ENCODE results near the gene CTAG1A.
A peak's percentile ranks its signal among the peaks of the same experiment; 100 is the strongest.
"Not testable (repeated sequence)": the region's sequence is repeated elsewhere in the genome, so short reads cannot be mapped to it uniquely, and the experiment has no call there.

Gene CTAG1A

GRCh38 chrX:154573061-154573460, 11.9 kb upstream of the CTAG1A start:
- not testable (repeated sequence) for DNase-seq (ENCODE audit: low spot score)

DNA sequence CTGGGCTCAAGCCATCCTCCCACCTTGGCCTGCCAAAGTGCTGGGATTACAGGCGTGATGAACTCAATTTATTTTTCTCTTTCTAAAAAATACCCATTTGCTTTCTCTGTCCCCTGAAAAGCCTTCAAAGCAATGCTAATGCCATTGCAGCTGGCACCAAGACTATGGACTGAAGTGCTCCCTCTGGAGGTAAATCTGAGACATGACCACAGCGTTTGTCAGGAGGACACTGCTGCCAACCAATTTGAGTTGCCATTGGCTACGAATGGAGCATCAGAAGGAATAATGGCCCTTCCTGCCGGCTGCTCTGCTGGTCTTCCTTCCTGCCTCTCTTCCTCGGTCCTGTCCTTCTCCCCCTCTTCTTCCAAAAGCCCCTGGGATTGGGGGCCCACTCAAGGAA, 9.9 kb upstream of the CTAG1A start:
- not testable (repeated sequence) for DNase-seq (ENCODE audit: low spot score)

GRCh38 chrX:154582994-154583393, 1.9 kb upstream of the CTAG1A start:
- not testable (repeated sequence) for DNase-seq (ENCODE audit: low spot score)

DNA sequence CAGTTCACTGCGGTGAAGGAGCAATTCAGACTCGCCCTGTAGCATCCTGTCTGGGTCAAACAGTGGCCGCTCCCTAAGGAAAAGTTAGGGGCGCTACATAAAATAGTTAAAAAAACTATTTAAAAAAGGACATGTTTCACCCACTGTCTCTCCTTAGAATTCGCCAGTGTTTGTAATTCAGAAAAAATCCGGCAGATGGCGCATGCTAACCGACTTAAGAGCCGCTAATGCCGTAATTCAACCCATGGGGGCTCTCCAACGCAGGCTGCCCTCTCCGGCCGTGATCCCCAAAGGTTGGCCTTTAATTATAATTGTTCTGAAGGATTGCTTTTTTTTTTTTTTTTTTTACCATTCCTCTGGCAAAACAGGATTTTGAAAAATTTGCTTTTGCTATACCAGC, 5.5 kb downstream of the CTAG1A start:
- DNase-seq (ENCODE audit: low spot score) = not testable (repeated sequence)

GRCh38 chrX:154592505-154592904, 7.6 kb downstream of the CTAG1A start:
- DNase-seq (ENCODE audit: low spot score) = no peak

DNA sequence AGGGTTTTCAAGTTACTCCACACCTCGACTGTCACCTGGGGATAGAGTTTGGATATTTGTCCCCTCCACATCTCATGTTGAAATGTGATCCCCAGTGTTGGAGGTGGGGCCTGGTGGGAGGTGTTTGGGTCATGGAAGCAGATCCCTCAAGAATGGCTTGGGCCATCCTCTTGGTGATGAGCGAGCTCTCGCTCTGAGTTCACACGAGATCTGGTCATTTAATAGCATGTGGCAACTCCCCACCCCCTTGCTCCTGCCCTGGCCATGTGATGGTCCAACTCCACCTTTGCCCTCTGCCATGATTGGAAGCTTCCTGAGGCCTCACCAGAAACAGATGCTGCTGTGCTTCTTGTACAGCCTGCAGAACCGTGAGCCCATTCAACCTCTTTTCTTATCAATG, 8.3 kb downstream of the CTAG1A start:
- no peak for DNase-seq (ENCODE audit: low spot score)

DNA sequence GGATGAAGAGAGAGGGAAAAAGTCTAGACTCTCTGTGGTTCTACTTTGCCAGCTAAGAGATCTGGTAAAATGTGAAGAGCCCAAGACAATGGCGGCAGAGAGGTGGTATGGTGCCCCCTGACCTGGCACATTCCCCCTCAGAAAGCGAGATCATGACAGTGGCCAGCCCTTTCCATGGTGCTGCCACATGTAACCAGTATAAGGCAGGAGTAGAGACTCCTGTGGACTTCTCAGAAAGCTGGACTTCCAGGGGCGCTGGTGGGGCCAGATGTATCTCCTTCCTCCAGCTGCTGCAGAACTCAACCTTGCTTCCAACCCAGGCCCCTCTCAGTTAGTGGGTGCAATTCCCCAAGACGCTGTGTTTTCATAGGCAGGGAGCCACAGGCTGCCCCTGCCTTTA, 9.6 kb downstream of the CTAG1A start:
- no peak for DNase-seq (ENCODE audit: low spot score)

- peak; percentile 9 for DNase-seq (ENCODE audit: low spot score)
Observed at GRCh38 chrX:154595559-154596249, 10.8 kb downstream of the CTAG1A start.

- peak; percentile 78 for DNase-seq (ENCODE audit: low spot score)
Observed at GRCh38 chrX:154596290-154596929, 11.5 kb downstream of the CTAG1A start.

GRCh38 chrX:154597221-154597620, 12.3 kb downstream of the CTAG1A start:
- DNase-seq (ENCODE audit: low spot score) = no peak

- no peak for DNase-seq (ENCODE audit: low spot score)
Observed at GRCh38 chrX:154598656-154599055, 13.7 kb downstream of the CTAG1A start.

DNA sequence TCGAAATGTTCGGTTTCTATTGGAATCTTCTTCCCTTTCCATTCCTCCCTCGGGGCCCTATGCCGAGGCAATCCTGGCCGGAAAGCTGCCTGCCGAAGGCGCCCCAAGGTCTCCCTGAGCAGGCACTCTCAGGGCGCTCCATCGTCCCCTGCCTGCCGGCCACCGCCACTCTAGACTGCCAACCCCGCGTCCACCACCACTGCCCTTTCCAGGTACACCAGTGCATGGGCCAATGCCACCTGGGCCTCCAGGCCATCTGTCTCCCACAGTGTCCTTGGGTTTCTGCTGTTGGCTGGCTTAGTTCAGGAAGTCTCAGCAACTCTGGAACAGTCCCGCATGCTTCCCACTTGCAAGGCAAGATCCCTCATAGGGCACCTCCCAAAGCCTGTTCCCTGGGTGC, 14.6 kb downstream of the CTAG1A start:
- no peak for DNase-seq (ENCODE audit: low spot score)

DNA sequence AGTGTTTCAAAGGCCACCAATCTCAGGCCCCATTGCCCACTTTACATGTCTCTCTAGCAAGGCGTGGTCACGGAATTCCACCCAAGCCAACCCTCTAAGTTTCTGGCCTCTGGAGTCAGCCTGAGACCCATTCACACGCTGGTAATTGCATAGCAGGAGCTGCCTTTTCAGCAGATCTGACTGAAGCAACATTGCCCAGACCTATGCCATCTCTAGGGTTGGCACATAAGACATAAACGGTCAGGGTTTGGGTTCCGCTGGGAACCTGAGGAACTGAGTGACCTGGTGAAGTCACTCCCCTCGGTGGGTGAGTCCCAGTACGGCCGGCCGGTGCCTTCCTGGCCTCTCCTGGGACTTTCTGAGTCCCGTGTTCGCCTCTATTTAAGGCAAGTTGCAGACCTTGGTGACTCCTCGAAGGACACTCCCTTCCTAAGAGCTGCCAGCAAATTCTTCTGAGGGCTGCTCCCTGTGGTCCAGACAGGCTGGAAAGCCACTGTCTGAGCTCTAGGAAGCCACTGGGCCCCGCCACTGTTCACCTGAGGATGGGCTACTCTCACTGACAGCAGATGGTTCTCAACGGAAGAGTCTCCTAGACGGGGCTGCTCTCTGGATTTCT, 15.9 kb downstream of the CTAG1A start:
- DNase-seq (ENCODE audit: low spot score) = peak; percentile 22

DNA sequence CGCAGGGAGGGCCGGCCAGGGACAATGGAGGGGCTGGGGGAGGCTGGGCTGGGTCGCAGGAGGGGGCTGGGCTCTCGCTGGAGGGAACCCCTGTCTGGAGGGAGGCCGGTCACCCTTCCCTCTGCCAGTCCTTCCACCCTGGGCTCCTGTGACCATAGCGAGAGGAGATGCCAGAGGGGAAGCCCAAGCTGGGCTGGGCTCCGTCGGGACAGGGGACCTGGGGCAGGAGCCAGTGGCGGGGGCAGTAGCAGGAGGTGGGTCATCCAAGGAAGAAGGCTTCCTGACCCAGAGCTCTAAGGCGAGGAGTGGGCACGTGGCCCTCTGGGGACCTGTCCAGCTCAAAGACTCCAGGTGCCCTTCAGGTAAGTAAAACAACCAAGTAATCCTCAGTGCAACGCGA, 17.3 kb downstream of the CTAG1A start:
- DNase-seq (ENCODE audit: low spot score) = no peak

DNA sequence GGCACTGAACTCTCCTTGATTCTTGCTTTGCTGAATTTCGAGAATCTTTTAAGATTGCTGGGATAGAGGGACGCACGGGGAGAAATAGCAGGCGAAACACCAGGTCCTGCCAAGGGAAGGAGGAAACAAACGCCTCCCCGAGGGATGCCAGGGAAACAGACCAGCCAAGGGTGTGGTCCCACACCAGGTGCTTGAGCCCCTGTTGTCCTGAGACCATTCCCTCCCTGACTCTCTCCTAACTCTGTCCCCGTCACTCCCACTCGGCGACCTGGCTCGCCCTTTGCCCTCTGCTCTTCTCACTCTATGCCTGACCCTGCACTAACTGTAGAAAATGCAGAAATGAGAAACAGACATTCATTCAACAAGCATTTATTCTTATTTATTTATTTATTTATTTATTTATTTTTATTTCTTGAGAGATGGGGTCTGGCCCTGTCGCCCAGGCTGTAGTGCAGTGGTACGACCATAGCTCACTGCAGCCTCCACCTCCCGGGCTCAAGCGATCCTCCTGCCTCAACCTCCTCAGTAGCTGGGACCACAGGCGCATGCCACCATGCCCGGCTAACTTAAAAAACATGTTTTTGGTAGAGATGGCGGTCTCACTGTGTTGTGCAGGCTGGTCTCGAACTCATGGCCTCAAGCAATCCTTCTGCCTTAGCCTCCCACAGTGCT, 18.0 kb downstream of the CTAG1A start:
- no peak for DNase-seq (ENCODE audit: low spot score)

DNA sequence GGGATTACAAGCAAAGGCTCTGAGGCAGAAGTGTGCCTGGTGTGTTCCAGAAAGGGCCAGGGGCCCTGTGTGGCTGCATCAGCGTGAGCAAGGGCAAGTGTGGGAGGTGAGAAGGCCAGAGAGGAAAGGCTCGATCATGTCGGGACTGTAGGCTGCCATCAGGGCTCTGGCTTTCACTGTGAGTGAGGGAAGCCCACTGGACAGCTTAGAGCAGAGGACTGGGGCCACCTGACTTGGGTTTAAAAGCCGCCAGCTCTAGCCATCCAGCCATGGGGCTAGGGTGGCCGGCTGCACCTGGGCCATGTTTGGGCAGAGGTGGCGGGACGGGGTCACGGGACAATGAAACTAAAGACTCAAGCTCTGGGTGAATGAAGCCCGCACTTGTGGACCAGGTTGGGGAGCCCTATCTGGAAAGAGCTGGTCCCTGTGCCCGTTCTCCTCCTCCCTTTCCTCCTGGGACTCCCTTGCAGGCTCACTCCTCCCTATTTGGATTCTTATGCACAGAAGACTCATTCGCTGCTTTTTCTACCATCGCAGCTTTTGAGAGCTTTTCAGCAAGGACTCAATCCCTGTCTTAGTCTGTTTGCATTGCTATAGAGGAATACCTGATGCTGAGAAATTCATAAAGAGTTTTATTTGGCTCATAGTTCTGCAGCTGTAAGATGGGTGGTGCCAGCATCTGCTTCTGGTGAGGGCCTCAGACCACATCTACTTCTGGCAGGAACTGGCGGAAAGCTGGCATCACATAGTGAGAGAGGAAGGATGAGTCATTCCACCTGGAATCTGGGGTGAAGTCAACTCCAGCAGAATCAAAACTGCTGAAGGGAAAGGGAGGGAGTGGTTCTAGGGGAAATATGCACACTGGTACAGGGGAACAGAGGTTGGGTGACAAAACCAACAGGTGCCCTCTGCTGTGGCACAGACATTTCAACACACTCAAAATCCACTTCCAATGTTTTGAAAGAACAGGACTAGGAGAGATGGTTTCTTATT, 18.8 kb downstream of the CTAG1A start:
- peak; percentile 50 for DNase-seq (ENCODE audit: low spot score)

- no peak for DNase-seq (ENCODE audit: low spot score)
Observed at GRCh38 chrX:154605566-154605965, 20.6 kb downstream of the CTAG1A start.

DNA sequence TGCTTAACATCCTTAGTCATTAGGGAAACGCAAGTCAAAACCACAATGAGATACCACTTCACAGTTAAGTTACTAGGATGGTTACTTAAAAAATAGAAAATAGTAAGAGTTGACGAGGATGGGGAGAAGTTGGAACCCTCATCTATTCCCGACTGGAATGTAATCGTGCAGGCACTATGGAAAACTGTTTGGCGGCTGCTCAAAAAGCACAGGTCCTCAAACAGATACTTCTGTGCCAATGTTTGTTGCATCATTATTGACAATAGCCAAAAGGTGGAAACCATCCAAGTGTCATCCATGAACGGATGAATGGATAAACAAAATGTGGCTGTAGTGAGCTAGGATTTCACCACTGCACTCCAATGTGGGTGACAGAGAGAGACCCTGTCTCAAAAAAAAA, 22.4 kb downstream of the CTAG1A start:
- no peak for DNase-seq (ENCODE audit: low spot score)

DNA sequence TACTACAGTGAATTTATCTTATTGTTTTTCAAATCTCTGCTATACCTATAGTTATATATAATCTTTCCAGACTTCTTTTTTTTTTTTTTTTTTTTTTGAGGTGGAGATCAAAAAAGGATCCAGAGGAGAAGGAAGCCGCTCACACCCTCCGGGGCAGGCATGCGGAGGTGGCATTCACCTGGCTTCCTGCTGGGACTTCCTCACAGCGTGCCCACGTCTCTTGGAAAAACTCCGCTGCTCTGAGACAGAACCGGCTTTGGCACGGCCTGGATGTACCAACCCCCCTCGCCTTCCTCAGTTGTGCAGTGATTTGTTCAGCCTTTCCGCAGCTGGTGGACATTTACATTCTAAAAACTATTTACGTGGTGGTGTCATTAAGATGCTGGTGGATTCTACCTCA, 23.0 kb downstream of the CTAG1A start:
- not testable (repeated sequence) for DNase-seq (ENCODE audit: low spot score)

- DNase-seq (ENCODE audit: low spot score) = not testable (repeated sequence)
Observed at GRCh38 chrX:154608823-154609222, 23.9 kb downstream of the CTAG1A start.

GRCh38 chrX:154611146-154611545, 26.2 kb downstream of the CTAG1A start:
- not testable (repeated sequence) for DNase-seq (ENCODE audit: low spot score)

- not testable (repeated sequence) for DNase-seq (ENCODE audit: low spot score)
Observed at GRCh38 chrX:154613586-154613985, 28.7 kb downstream of the CTAG1A start.
